Iris pigment epithelial cell (primary cell): ENCODE results near the gene PSENEN.
"Not testable (repeated sequence)": the region's sequence is repeated elsewhere in the genome, so short reads cannot be mapped to it uniquely, and the experiment has no call there.

Source experiments
- DNase-seq: peaks from one replicate; pipeline ENCODE4 v3.0.0-alpha.2; 2011; ENCODE audit warnings: low read depth

The PSENEN gene

GRCh38 chr19:35788205-35788960 is 42.9 kb downstream of the PSENEN start:
- no peak for DNase-seq

- no peak for DNase-seq
Measured at GRCh38 chr19:35789195-35789977, 43.9 kb downstream of the PSENEN start.

DNA sequence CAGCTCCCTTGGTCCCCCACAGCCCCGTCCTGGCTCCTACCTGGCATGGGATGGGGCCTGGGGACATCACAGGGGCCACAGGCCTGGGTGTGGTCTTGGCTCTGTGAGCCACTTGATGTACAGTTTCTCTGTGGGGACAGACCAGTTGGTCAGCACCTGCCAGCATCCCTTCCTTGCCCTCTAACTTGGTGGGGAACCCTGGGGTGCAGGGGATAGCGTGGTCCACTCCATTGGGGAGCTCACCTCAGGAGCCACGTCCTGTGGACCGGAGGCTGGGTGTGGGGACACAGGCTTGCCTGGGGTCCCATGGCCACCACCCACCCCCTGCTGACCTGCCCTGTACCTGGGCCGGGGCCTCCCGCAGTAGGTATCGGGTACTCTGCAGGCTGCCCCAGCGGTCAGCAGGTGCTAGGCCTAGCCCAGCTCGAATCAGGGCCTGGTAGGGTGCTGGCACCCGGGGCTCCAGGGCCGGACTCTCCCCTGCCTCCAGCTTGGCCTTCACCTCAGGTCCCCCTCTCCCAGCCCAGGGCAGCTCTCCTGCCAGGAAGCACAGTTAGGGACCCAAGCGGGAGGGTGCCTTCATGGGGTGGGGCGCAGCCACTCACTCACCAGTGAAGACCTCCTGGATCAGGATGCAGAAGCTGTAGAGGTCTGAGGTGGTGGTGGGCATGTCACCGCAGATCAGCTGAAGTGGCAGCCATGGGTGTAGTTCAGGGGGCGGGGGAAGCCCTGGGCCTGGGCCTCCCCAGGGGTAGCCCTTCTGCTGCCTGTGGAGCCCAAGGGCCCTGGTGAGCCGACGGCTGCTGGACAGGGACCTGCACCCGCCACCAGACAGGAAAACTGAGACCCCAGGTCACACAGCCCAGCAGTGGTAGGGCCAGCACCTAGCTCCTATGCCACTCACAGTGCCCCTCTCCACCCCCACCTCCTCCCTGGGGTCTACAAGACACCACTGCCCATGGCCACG is 44.8 kb downstream of the PSENEN start:
- DNase-seq, result no peak

DNA sequence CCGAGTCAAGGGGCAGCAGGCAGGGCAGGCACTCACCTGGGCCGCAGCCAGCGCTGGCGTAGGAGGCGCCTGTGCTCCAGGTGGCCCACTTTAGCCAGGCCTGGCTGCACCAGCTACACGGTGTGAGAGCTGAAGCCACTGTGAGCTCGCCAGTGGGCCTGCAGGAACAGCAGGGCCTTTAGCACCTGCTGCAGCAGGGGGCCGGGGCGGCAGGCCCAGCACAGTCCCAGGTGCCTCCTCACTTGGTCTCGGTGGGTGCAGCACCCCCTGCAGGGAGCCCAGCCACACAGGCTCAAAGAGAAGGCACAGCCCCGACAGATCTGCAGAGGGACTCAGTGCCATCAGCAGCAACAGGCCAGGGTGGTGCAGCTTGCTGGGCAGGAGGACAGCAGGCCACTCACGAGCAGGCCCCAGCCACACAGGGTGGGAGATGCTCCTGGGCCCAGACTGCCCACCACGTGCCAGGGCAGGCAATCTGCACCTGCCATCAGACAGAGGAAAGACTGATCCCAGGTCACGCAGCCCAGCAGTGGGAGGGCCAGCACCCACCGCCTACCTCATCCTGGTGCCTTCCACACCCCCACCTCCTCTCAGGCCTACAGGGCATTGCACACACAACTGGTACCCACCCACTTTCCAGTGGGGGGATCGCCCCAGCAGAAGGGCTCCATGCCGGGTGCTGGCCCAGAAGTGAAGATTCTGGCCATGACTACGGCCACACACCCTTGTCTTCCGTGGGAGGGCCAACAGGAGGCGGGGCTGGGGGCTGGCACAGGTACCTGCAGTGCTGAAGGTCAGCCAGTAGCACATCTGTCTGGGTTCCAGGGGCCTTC is 45.7 kb downstream of the PSENEN start:
- no peak for DNase-seq

GRCh38 chr19:35791814-35792279 is 46.4 kb downstream of the PSENEN start:
- no peak for DNase-seq

GRCh38 chr19:35792312-35792711 is 46.9 kb downstream of the PSENEN start:
- DNase-seq, result no peak

DNA sequence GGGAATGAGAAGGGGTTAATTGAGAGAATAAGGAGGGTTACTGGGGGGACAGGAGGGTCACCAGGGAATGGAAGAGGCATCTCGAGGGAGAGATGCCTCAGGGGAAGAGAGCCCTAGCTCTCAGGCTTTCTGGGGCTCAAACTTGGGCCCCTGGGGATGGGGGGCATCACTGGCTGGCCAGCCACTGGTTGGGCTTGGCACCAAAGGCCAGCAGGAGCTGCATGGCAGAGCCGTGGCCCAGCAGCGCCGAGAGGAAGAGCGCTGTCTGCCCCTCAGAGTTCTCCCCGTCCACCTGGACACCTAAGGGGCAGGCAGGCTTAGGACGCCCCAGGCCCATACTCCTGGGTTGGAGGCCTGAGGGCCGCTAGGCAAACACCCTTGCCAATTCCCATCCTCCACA is 47.4 kb downstream of the PSENEN start:
- DNase-seq, result no peak

DNA sequence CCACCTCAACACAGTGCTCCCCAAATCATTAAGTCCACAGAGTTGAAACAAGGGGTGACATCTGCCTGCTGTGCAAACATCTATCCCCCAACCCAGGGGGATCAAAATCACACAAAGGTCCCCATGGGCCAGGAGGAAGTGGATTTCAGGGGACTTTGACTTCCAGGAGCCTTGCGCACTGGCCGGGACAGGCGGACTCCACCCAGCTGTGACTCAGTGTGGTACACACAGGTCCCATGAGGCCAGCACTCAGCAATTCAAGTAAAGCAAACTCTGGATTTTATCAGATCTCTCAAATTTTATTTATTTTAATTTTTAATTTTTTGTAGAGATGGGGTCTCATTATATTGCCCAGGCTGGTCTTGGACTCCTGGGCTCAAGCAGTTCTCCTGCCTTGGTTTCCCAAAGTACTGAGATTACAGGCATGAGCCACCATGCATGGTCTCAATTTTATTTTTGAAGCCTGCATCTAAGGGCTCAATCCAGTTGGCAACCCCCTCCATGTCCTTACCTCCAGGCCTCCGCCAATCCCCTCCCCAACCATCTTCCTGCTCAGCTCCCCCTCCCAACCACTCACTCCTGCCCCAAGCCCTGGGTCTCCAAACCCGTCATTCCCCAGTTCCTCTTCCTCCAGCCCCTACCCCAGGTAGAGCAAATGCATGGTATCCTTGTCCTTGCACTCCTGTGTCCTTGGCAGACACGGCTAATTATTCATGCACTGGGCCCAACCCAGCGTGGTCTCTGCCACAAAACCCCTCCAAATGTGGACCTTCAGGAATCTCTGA is 48.1 kb downstream of the PSENEN start:
- no peak for DNase-seq

DNA sequence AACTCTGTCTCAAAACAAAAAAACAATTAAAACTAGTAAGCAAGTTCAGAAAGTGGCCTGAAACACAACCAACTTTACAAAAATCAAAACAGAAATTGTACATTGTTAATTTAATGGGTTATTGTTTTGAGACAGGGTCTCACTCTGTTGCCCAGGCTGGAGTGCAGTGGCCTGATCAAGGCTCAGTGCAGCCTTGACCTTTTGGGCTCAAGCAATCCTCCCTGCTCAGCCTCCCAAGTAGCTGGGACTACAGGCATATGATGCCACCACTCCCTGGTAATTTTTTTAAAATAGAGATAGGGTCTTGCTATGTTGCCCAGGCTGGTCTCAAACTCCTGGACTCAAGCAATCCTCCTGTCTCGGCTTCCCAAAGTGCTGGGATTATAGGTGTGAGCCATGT is 50.1 kb downstream of the PSENEN start:
- DNase-seq, result not testable (repeated sequence)
